ENCODE results near the gene GAGE12J. TPM values are rescaled to one million over a fixed set of nuclear protein-coding genes. Genes with fewer than 3 reads are reported as not detected.
A peak's percentile ranks its signal among the peaks of the same experiment; 100 is the strongest.
"Not testable (repeated sequence)": the region's sequence is repeated elsewhere in the genome, so short reads cannot be mapped to it uniquely, and the experiment has no call there.

The GAGE12J gene
- total RNA-seq (2014; rRNA removed; shearing (Covaris generic)): not detected in 2 replicates
- not detected in 2 replicates for polyA plus RNA-seq (2014; cell fraction: nucleus; rRNA removed)

- DNase-seq (ENCODE audit: extremely low read depth, low read depth): not testable (repeated sequence)
Observed at GRCh38 chrX:49321737-49322136, at the start of gene GAGE12J. GAGE12J (plus strand) TSS chrX:49322037; CDS start chrX:49323194, 1,157 bp downstream.

- DNase-seq (ENCODE audit: extremely low read depth, low read depth): no peak
Observed at GRCh38 chrX:49272421-49272820, 49.4 kb upstream of the GAGE12J start.

- DNase-seq (ENCODE audit: extremely low read depth, low read depth): no peak
Observed at GRCh38 chrX:49273181-49273727, 48.6 kb upstream of the GAGE12J start.

- no peak for DNase-seq (ENCODE audit: extremely low read depth, low read depth)
Observed at GRCh38 chrX:49276207-49276606, 45.6 kb upstream of the GAGE12J start.

- no peak for DNase-seq (ENCODE audit: extremely low read depth, low read depth)
Observed at GRCh38 chrX:49276671-49277534, 44.9 kb upstream of the GAGE12J start.

- no peak for DNase-seq (ENCODE audit: extremely low read depth, low read depth)
Observed at GRCh38 chrX:49277535-49277830, 44.4 kb upstream of the GAGE12J start.

GRCh38 chrX:49278081-49278480, 43.8 kb upstream of the GAGE12J start:
- DNase-seq (ENCODE audit: extremely low read depth, low read depth): no peak

- DNase-seq (ENCODE audit: extremely low read depth, low read depth): peak; percentile 26
Observed at GRCh38 chrX:49282647-49283011, 39.2 kb upstream of the GAGE12J start.

GRCh38 chrX:49284212-49284611, 37.6 kb upstream of the GAGE12J start:
- DNase-seq (ENCODE audit: extremely low read depth, low read depth): no peak

GRCh38 chrX:49286136-49286535, 35.7 kb upstream of the GAGE12J start:
- DNase-seq (ENCODE audit: extremely low read depth, low read depth): no peak

GRCh38 chrX:49286581-49286980, 35.3 kb upstream of the GAGE12J start:
- DNase-seq (ENCODE audit: extremely low read depth, low read depth): no peak

GRCh38 chrX:49287665-49288064, 34.2 kb upstream of the GAGE12J start:
- no peak for DNase-seq (ENCODE audit: extremely low read depth, low read depth)

- no peak for DNase-seq (ENCODE audit: extremely low read depth, low read depth)
Observed at GRCh38 chrX:49290215-49290614, 31.6 kb upstream of the GAGE12J start.

- peak; percentile 58 for DNase-seq (ENCODE audit: extremely low read depth, low read depth)
Observed at GRCh38 chrX:49291615-49292337, 30.1 kb upstream of the GAGE12J start.

- no peak for DNase-seq (ENCODE audit: extremely low read depth, low read depth)
Observed at GRCh38 chrX:49292400-49293362, 29.2 kb upstream of the GAGE12J start.

- DNase-seq (ENCODE audit: extremely low read depth, low read depth): not testable (repeated sequence)
Observed at GRCh38 chrX:49299293-49299692, 22.5 kb upstream of the GAGE12J start.

GRCh38 chrX:49300703-49301102, 21.1 kb upstream of the GAGE12J start:
- no peak for DNase-seq (ENCODE audit: extremely low read depth, low read depth)

GRCh38 chrX:49303346-49303745, 18.5 kb upstream of the GAGE12J start, which contains the start of gene GAGE10:
GAGE10 (plus strand) TSS chrX:49303646; CDS start chrX:49304860, 1,214 bp downstream.
- no peak for DNase-seq (ENCODE audit: extremely low read depth, low read depth)

GRCh38 chrX:49307775-49308174, 14.1 kb upstream of the GAGE12J start:
- DNase-seq (ENCODE audit: extremely low read depth, low read depth): not testable (repeated sequence)

- no peak for DNase-seq (ENCODE audit: extremely low read depth, low read depth)
Observed at GRCh38 chrX:49308604-49309269, 13.1 kb upstream of the GAGE12J start.
